GM19438 (cell line): ENCODE results near the gene MSLN.

Experiments used
- ATAC-seq: cut with Tn5 transposase; IDR thresholded peaks from one replicate; pipeline ENCODE4 v1.9.1; 2021; ENCODE audit warnings: low read depth; ENCODE audit not compliant: unreplicated experiment

Gene MSLN

GRCh38 chr16:722835-723633, 37.5 kb upstream of the MSLN start:
- ATAC-seq = no peak

- ATAC-seq = no peak
Observed at GRCh38 chr16:723695-724094, 36.8 kb upstream of the MSLN start.

- no peak for ATAC-seq
Observed at GRCh38 chr16:724188-725040, 36.1 kb upstream of the MSLN start.

GRCh38 chr16:725041-725376, 35.5 kb upstream of the MSLN start:
- ATAC-seq = no peak

GRCh38 chr16:725463-726187, 34.9 kb upstream of the MSLN start:
- no peak for ATAC-seq

- ATAC-seq = no peak
Observed at GRCh38 chr16:726188-726437, 34.4 kb upstream of the MSLN start.

GRCh38 chr16:726438-727290, 33.9 kb upstream of the MSLN start, which contains the start of the genes CCDC78 and HAGHL:
CCDC78 (minus strand) TSS chr16:726443; CDS start chr16:726367, 76 bp downstream.
HAGHL (plus strand) TSS chr16:727106; CDS start chr16:727510, 404 bp downstream.
- ATAC-seq = no peak

GRCh38 chr16:727291-727977, 33.1 kb upstream of the MSLN start:
- no peak for ATAC-seq

- no peak for ATAC-seq
Observed at GRCh38 chr16:728131-728889, 32.2 kb upstream of the MSLN start.

- ATAC-seq = no peak
Observed at GRCh38 chr16:728890-729744, 31.4 kb upstream of the MSLN start.

GRCh38 chr16:729768-730665, 30.5 kb upstream of the MSLN start:
- ATAC-seq = no peak

GRCh38 chr16:730666-731509, 29.6 kb upstream of the MSLN start:
- ATAC-seq = no peak

- ATAC-seq = no peak
Observed at GRCh38 chr16:732332-732731, 28.2 kb upstream of the MSLN start.

- ATAC-seq = no peak
Observed at GRCh38 chr16:732936-733335, 27.6 kb upstream of the MSLN start.

- ATAC-seq = no peak
Observed at GRCh38 chr16:733382-734207, 26.9 kb upstream of the MSLN start.
